ENCODE results near the gene FAM83F.

The FAM83F gene

DNA sequence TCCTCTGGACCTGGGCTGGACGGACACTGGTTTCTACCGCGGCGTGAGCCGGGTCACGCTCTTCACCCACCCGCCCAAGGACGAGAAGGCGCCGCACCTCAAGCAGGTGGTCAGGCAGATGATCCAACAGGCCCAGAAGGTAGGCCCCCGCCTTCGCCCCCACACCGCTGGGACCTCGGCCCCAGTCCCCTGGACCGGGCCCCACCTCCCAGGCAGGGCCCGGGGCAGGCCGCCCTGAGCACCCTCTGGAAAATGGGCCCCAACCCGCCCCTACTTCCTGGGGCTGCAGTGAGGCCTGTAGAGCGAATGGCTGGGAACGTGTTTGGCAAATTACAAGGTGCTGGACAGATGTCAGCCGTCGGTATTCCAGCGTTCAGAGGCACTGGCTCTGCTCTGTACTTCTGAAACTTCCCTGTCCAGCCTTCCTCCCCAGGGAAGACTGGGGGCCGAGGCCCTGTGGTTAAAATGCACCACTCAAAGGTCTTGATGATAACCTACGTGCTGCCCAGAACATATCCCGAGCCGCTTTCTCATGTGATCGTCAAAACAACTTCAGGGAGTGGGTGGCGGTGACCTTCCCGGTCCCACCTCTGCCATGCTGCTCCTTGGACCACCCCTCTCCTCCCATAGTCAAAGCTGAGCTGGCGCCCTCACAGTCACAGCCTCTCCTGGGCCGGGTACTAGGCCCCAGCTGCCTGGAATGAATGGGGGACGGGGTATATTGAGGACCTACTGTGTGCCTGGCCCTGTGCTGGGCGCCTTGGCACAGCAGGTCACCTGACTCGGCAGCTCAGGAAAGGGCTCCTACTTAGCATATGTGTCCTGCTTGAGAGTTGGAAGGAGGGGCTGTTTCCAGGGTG lies 869 bp downstream of the FAM83F start:
- DNase-seq, result no peak

DNA sequence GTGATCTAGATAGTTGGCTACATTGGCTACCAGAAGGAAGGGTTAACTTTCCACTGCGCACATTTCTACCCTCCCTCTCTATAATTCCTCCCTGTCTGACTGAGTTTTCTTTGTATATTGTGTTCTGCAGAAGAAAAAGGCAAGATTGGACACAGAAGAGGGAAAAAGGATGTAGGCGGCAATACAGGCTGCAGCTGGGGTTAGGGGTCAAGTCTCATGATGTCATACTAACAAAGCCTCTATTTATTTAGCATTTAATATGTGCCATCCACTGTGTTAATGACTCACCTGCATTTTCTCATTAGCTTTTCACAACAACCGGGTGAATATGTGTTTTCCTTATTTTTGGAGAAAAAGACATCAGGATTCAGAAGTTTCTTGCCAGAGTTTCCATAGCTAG lies 2.0 kb downstream of the FAM83F start:
- no peak for DNase-seq

DNA sequence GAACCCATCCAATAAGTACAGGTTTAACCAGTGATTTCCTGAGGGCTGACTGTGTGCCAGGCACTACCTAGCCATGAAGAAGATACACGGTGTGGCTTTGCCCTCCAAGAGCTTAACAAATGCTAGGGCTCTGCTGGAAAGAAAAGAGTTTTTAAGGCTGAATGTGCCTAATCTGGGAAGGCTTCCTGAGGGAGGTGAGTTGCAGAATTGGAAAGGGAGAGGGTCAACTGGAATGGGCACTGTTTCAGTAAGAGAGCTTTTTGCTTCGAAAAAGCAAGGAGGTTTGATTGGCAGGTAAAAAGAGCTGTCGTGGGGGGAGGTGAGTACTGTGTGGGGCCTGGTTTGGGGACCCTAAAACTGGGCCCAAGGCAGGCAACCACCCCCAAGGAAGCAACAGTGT lies 2.7 kb downstream of the FAM83F start:
- DNase-seq, result no peak

DNA sequence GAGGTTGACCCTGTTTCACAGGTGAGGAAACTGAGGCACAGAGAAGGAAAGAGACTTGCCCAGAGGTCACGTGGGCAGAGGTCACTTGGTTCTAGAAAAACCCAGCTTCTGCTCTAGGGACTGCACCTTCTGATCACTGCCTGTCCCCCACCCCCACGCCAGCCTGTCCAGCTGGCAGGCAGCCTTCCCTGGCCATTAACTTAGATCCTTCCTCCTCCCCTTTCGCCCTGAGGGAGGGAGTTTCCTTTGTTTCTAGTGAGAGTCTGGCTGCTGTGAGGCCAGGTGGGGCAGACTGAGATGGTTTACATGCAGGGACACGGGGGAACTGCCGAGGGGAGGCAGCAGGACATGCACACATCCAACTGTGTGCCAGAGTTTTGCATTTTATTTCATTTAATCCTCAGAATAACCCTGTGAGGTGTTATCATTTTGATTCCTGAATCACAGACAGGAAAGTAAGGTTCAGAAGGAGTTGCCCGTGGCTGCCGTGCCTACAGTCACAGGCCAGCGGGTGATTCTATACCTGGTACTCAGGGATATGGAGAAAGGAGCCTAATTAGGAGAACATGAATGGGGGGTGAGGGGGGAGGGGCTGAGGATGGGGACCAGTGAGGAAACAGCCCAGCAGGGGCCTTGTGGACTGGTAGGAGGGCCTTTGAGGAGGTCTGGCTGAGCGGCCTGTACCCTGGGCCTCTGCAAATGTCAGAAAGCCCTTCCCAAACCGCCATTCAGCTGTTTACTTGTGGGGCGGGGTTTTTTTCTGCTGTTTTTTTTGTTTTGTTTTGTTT lies 3.4 kb downstream of the FAM83F start:
- peak; percentile 92 for DNase-seq

DNA sequence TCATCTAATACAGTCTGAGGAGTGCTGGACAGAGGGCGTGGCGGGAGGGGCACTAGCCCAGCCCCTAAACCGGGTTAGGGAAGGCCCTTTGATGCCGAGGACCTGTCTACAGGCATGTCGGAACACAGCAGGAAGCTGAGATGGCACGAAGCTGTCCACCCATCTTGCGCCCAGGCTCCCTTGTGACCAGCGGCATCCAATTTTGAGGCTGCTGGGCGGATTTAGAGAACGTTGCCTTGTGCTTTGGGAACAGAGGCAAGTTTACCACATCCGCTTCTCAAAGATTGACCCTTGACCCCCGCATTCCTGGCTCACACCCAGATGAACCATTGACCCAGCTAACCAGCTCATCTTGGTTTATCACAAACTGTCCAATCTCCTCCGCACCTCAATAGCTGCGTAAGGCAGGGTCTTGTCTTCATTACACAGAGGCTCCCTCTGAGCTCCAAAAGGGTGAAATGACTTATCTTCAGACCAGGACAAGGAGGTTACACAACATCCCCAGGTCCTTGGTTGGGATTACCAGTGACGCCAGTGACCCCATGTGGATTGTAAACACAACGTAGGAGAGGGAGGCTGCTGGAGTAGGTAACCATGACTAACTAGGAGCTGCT lies 4.5 kb downstream of the FAM83F start:
- no peak for DNase-seq

DNA sequence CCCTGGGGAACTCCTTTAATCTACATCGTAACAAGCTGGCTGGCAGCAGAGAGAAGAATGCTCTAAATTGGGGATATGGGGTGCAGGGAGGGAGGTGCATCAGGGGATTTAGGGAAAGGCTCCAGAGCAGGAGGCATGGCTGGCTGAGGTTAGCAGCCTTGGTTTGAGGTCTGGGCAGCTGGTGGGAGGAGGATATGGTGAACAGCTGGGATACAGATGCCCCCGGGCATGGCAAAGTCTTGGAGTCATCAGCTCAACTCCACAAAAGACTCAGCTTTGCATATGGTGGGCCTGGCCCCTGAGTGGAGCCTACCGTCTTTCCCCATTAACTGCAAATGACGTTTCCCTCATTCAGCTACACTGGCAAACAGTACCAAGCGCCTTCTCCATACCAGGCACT lies 5.4 kb downstream of the FAM83F start:
- no peak for DNase-seq

DNA sequence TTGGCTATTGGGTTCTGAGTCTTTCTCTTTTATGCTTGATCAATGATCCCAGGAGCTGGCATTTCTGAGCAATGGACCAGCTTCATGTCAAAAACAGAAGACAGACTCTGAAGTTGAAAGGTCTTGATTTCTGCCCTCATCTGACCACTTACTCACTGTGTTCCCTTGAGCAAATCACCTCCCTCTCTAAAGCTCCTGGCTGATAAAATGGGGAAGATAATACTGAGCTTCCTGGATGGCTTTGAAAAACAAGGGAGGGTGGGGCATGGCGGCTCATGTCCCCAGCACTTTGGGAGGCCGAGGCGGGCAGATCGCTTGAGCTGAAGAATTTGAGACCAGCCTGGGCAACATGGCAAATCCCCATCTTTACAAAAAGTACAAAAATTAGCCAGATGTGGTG lies 6.4 kb downstream of the FAM83F start:
- DNase-seq, result no peak

DNA sequence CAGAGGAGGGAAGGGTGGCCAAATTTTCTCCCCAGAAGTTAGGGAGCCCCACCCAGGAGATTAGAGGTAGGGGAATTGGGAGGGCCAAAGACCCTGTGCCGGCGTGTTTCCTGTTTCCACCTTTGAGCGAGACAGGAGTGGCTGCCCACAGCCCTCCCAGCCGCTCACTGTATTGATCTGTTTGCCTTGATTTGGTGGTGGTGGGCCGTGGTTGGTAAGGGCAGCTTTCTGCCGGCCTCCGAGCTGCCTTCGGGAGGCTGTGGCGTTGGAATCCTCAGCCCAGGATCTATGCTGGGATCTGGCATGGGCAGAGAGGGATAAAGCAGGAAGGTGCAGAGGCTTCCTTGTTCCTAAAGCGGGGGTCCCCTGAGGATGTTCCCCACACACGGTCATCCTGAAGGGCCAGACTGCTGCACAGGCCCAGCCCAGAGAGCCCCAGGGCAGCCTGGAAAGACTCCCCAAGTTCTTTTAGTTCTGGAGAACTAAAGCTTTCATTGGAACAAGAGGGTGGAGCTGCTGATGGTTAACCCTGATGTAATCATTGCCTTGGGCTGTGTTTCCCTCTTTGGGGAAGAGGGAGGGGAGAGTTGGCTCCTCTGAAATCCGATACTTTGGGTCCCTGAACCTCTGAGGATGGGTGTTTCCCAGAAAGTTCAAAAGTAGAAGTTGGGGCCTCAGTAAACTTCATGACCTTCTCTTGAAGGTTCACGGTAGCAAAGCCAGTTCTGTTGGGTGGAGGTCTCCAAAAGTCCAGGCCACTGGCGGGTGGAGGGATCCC lies 7.2 kb downstream of the FAM83F start:
- DNase-seq, result no peak

DNA sequence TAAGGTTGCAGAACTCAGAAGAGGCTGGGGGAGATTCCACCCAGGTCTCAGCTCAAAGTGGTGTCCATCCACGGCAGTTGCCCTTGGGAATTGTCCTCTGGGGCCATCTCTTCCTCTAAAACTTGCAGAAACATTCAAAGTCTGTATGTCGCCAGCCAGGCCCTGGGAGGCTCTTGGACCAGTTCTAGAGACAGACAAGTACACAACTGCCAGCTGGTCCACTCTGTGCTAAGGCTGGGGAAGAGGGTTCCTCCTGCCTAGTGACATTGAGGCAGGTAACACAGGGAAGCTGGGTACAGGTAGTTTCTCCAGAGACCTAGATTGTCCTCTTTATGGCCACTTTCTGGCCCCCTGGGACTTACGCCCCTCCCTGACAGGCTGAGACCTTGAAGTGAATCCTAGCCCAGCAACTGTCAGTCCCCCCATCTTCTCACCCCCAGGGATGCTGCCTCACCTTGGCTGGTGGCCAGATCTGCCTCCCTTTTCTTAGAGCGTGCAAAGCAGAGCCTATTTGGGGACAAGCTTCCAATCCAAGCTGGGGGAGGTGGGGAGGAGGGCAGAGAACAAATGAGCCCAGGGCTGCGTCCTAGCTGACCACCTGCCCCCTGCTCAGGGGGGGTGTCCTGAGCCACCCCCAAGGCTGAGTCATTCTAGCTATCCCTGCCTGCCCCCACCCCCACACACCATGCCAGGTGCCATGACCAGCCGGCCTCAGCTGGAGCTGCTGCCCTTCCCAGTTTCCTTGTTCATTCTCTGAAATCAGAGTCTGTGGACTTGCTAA lies 8.4 kb downstream of the FAM83F start:
- peak; percentile 16 for DNase-seq

DNA sequence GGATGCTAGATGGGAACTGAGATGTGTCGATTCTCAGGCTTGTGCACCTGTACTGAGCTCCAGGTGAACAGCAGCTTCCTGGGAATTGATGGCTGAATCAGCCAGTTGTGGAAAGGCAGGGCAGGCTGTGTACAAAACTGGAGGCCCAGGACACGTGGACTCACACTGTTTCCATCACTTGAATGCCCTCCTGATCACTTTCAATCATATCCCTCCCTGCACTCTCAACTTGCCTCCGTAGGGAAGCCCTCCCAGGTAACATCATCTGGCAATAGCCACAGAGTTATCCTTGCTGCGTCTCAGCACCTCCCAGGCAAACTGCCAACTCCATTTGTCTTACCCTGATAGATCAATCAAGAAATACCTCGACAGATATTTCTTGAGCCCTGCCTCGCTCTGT lies 10.1 kb downstream of the FAM83F start:
- DNase-seq, result no peak

DNA sequence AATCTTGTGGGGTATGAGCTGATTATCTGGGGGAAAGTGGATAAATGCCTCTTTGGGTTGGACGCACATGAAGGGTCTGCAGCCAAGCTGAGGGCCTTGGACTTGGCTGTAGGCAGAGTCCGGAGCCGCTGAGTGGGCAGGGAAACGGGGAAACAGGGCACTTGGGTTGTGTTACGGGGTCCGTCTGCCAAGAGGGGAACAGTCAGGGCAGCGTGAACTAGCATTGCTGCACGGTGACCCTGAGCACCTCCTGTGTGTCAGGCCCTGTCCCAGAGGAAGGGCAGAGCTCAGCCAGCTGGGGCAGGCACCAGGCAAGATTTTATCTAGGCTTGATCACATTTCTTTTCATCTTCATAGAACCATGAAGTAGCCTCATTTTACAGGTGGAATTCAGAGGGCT lies 11.9 kb downstream of the FAM83F start:
- DNase-seq, result no peak

DNA sequence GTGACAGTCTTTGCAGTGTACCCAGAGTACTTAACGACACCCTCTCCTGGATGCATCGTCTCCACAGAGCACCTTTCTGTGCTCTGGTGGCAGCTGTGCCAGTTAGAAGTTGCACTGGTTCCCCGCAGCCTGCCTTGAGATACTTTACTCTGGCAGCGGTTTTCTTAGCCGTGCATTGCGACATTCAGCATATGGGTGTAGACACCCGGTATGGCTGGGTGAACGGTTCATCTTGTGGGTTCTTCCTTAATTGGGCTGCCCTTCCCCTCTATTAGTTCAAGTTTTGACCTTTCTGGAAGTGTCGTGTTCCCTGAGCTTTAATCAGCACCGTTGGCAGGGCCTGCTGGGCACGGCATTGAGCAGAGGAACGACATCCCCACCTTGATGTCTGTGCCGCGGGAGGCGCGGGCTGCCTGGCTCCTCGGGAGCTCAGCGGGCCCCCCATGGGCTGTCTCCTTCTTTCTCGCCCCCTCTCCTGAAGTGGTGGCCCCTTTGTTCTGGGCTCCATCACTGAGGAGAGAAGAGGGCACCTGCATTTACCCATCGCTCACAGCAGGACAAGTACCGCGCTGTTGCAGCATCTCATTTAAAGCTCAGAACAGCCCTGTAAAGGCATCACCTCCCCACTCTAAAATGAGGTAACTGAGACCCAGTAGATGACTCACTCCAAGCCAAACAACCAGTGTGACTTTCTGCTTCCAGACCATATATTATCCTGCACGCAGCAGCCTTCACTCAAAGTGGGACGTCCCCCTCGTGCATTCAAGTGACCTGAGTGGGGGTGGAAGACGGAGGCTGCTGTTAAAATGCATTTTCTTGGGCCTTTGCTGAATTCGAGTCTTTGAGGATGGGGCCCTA lies 13.3 kb downstream of the FAM83F start:
- no peak for DNase-seq

DNA sequence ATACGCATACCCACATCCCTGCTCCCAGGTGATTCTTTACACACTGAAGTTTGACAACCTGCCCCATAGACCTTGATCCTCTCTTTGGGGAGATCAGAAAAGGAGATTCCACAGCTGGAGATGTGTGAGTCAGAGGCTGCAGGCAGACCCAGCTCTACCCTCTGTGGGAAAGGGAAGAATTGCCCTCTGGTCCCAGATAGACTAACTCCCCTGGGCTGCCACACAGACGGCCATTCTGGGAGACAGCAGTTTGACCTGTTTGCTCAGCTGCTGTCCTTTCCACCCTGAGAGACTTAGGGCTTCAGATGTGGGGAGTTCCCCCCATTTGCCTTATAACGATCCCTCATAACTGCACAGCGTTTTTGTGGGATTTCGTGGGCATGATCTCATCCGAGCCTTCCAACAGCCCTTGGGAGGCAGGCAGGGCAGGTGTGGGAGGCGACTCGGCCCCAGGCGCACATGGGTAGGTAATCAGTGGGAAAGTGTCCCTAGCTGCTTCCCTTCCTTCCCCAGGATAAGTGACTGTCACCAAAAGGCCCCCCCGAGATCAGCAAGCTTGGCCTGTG lies 14.1 kb downstream of the FAM83F start:
- DNase-seq, result no peak

DNA sequence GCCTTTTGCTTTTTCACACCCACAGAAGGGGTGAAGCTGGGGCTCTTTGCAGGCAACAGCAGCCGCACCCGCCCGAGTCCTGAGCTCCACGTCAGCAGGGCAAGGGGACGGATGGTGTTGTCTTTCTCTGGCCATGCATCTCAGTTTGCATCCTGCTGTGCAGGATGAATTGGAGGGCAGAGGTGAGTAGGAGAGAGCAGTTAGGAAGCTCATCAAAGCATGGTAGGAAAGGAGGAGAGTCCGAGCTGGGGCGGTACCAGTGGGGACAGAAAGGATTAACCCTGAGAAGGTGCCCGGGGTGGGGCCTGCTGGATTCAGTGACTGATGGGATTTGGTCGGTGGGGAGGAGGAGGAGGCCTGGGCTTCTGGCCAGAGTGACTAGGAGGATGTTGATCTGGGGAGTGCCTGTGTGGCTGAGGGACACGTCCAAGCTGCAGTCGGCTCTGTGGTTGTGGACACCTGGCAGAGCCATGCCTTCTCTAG lies 14.6 kb downstream of the FAM83F start:
- DNase-seq, result peak; percentile 67

DNA sequence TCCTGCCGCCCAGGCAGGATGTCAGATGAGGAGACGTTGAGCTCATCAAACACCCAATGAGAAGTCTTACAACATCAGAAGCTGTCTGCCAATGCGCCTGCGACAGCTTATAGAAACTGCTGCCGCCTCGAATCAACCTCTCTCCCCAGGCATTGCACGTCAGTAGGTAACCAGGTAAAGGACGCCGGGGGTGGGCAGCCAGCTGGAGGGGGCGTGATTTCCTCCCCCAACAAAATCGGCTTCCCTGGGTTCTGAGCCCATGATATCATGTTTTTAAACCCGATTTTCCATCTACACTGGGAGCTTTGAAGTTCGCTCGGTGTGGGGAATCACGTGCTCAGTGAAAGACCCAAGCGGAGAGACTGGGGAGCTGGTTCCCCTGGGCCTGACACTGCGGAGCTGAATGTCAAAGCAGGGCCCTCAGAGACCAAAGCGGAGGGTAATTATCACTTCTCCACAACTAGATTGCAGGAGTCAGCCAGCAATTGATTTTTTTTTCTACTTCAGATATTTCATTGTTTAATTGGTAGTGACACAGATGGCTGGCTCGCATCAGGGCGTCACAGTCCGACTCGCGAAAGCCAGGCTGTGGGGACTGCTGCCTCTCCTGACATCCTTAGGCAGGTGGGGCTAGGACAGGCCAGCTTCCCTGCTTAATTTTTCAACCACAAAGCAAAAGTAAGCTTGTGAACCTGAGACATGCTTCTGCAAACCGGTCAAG lies 15.4 kb downstream of the FAM83F start:
- peak; percentile 61 for DNase-seq

DNA sequence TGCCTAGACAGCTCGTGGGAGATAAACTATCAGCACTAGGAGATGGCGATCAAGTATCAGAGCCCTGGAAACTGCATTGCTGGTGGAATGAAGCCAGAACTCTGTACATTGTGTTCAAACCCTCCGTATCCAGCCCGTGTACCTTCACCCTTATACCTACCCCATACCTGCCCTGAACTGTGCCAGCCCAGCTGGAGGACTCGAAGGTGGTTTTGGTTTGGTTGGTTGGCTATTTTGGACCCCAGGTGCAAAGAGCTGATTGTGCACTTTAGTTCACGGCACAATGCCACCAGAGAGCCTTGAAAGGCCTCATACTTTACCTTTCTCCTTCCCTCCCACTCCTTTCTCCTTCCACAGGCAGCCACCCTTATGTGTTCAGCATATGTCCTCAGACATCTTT lies 16.0 kb downstream of the FAM83F start:
- DNase-seq, result peak; percentile 41

DNA sequence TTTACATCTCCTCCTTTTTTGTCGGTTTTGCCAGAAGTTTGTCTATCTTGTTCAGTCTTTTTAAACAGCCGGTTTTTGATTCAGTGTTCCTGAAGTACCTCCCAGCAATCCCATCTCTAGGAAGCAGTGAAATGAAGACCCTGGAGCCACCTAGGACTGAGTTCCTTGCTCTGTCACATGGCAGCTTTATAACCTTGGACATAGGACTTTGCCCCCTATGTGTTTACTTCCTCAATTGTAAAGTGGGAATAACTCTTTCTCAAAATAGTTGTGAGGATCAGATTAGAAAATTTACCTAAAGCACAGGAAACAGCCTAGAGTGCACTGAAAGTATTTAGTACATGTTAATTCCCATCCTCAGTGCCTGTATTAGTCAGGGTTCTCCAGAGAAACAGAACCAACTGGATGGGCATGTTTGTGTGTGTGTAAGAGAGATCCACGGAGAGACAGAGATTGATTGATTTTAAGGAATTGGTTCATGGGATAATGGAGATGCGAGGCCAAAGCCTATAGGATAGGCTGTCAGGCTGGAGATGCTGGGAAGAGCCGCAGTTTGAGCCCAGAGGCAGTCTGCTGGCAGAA lies 20.0 kb downstream of the FAM83F start:
- no peak for DNase-seq

DNA sequence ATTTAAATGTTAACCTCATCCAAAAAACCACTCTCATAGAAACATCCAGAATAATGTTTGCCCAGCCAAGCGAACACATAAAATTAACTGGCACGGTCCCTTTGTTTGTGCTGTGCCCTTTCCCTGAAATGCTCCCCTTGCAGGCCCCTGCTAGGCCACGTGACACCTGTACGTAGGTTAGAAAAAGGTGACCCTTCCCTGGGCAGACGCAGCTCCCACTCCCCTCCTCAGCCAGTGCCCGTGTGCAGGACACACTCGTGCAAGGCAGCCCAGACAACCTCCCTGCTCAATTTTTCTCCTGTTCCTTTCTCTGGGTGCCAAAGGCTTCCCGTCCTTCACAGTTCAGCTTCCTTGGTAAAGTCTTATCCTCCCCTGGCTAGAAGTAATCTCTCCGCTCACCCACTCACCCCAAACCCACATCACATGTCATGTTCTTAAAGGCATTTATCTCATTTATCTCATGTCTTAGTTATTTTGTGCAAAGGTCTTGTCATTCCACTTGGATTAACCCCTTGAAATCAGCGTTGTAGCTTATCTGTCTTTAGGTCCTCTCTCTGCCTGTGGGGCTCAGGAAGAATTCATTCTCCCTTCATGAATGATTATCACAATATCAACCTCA lies 20.7 kb downstream of the FAM83F start:
- DNase-seq, result no peak

DNA sequence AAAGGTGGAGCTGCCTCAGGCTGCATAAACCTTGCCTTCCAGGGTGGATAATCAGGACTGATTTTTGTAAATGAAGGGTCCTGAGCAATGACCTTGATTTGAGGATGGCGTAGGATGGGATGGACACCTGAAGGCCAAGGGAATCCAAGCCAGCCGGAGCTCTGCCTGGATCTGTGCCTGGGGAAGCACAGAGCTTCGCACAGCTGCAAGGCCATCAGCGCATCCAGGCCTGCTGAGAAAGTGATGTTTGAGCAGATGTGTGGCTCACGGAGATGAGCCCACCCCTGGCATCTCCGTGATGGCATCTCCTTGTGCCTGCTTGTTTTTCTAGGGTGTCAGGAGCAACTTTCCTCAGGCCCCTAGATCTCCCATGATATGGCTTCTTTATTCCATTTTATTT lies 23.3 kb downstream of the FAM83F start:
- DNase-seq, result no peak
